NCI-H526 treated with DMSO at 0.1 percent for 48 hours (cell line): ENCODE measurements around the gene ANGPTL3.

Experiments used
- DNase-seq: peaks from one replicate; lab custom pipeline; 2025; lab: John Stamatoyannopoulos, UW

The ANGPTL3 gene

DNA sequence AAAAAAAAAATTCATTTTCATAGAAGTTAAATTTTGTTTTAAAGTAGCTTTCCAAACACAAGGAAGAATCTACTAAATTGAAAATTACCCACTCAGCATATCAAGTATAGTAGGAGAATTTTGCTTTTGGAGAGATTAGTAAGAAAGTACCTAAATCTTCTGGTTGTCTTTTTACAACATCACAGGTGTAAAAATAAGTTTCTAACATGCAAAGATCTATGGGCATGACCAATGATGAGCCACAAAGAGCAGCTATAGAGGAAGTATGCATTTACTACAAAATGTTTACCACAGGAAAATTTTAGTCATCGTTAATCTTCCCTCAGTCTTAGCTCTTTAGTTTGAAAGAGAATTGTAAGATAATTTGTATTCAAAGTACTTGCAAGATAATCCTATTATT is 28.1 kb downstream of the ANGPTL3 start:
- DNase-seq: no peak

- DNase-seq: no peak
Measured at GRCh38 chr1:62628506-62628905, 31.2 kb downstream of the ANGPTL3 start.

GRCh38 chr1:62637392-62638105 is 40.2 kb downstream of the ANGPTL3 start:
- DNase-seq: no peak

DNA sequence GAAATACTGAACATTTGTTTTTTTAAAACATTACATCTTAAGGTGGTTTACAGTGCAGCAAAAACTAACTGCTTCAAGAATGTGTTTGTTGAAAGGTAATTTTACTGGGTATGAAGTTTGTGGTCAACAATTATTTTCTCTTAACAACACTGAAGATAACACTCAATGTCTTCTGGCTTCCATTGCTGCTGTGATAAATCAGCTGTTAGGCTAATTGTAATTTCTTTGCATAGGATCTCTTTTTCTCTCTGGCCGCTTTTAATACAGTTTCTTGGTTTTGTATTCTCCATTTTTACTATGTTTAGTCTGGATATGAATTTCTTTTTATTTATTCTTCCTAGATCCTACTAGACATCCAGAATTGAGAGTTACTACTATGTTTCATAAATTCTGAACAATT is 46.0 kb downstream of the ANGPTL3 start:
- DNase-seq: no peak

- no peak for DNase-seq
Measured at GRCh38 chr1:62652387-62652786, 55.1 kb downstream of the ANGPTL3 start.

DNA sequence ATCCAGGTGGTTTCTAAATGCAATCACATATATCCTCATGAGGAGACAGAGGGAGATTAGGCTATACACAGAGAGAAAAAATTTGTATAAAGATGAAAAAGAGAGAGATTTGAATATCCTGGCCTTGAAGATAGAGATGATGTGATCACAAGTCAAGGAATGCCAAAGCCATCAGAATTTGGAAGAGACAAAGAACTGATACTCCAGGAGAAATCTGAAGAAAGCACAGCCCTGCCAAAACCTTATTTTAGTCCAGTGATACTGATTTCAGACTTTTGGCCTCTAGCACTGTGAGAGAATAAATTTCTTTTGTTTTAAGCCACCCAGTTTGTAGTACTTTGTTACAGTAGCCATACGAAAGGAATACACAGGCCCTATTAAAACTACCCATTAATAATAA is 57.4 kb downstream of the ANGPTL3 start:
- no peak for DNase-seq
